Measurements from ENCODE around the gene MIA2.
"Not testable (repeated sequence)": the region's sequence is repeated elsewhere in the genome, so short reads cannot be mapped to it uniquely, and the experiment has no call there.

Gene MIA2

DNA sequence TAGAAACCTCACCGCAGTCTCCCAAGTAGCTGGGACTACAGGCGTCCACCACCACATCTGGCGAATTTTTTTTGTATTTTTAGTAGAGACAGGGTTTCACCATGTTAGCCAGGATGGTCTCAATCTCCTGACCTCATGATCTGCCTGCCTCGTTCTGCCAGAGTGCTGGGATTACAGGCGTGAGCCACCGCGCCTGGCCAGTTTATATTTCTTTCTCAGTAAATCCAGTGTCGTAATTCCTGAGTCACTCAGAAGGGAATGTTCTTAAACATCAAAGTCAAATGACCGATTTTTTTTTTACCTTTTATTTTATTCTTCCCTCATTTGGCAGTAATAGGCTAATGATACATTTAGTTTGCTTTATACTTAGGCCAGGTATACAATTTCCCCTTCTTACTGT is 118.0 kb downstream of the MIA2 start:
- no peak for DNase-seq

DNA sequence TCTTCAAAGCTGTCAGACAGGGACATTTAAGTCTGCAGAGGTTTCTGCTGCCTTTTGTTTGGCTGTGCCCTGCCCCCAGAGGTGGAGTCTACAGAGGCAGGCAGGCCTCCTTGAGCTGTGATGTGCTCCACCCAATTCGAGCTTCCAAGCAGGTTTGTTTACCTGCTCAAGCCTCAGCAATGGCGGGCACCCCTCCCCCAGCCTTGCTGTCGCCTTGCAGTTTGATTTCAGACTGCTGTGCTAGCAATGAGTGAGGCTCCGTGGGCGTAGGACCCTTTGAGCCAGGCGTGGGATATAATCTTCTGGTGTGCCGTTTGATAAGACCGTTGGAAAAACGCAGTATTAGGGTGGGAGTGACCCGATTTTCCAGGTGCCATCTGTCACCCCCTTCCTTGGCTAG is 125.4 kb downstream of the MIA2 start:
- not testable (repeated sequence) for DNase-seq

DNA sequence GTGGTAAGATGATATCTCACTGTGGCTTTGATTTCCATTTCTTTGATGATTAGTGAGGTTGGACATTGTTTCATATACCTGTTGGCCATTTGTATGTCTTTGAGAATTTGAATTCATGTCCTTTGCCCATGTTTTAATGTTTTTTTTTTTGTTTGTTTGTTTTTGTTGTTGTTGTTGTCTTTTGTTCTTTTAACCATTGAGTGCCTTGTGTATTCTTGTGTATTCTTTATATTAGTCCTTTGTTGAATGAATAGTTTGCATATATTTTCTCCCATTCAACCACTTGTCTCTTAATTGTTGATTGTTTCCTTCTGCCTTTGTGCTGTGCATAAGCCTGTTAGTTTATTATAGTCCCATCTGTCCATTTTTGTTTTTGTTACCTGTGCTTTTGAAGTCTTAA is 126.6 kb downstream of the MIA2 start:
- DNase-seq, result no peak

DNA sequence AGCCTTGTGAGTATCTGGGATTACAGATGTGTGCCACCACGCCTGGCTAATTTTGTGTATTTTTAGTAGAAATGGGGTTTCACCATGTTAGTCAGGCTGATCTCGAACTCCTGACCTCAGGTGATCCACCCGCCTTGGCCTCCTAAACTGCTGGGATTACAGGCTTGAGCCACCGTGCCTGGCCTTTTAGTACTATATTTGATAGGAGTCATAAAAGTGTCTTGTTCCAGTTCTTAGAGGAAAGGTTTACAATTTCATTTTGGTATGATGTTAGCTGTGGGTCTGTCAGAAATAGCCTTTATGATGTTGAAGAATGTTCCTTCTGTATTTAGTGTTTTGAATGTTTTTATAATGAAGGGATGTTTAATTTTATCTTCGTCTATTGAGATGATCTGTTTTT is 127.8 kb downstream of the MIA2 start:
- not testable (repeated sequence) for DNase-seq

DNA sequence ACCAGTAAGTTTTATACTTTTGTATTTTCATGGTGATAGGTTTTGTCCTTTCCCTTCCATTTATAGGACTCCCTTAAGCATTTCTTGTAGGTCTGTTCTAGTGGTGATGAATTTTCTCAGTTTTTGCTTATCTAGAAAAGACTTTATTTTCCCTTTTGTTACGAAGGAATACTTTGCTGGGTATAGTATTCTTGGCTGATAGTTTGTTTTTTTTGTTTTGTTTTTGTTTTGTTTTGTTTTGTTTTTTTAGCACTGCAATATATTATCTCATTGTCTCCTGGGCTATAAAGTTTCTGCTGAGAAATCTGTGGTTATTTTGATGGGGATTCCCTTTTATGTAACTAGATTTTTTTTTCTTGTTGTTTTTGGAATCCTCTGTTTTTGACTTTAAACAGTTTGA is 130.8 kb downstream of the MIA2 start:
- no peak for DNase-seq

DNA sequence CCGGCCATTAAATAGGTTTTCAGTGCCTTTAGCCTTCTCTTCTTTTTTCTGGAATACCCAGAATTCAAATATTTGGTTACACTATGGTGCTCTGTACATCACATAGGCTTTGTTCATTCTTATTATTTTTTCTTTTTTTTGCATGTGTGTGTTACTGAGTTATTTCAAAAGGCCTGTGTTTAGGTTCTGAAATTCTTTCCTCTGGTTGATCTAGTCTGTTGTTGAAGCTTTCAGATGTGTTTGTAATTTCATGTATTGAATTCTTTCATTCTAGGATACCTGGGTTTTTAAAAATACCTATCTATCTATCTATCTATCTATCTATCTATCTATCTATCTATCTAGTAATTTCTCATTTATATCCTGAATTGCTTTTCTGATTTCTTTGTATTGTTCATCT is 131.6 kb downstream of the MIA2 start:
- no peak for DNase-seq

DNA sequence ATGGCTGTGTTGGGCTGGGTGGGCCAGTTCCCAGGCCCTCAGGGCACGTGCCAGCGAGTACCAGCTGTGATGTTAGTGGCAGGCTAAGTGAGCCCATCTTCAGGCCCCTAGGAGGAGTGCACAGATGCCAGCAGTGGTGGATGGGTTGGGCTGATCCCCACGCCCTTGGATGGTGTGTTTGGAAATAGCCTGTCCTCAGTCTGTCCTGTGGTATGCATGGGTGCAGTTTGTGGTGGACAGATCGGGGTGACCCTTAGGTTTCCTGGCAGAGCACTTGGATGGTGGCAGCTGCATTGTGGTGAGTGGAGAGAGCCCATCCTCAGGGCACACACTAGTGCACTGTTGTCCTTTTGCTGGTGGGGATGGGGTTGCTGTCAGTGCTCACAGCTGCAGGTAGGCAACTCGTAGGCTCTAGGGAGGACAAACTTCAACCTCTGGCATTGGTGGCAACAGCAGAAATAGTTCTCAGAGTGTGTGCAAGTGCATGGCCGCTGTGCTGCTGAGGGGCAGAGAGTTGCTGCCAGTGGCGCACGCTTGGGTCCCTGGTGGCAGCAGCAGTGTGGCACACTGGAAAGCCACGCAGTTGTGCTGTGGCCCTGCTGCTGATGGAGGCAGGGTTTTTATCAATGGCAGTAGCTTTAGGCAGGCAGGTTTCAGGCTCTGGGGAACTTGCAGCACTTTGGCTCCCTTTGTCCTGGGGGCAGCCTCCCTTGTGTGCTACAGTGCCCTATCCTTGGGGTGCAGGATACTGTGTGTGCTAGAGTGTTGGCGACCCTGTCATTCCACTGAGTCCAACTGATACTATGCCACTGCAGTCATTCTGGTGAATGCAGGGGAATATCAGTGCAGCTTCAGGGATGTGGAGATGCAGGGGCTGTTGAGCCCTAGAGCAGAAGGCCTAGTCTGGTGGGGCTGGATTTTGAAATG is 133.0 kb downstream of the MIA2 start:
- no peak for DNase-seq

DNA sequence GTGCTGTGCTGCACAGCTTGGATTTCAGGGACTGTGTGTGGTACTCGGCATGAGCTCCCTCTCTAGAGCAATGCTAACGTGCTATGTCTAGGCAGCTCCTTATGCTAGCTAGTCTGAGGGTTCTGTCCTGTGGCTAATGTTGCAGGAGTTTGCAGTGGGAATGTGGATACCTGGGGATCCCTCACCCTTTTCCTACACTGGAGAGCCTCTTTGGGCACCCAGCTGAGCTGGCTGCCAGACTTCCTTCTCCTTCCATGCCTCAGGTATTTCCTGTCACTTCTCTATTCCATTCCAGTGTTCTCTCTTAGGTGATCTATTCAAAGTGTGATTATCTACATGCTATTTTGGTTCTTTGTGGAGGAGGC is 133.7 kb downstream of the MIA2 start:
- DNase-seq, result no peak

DNA sequence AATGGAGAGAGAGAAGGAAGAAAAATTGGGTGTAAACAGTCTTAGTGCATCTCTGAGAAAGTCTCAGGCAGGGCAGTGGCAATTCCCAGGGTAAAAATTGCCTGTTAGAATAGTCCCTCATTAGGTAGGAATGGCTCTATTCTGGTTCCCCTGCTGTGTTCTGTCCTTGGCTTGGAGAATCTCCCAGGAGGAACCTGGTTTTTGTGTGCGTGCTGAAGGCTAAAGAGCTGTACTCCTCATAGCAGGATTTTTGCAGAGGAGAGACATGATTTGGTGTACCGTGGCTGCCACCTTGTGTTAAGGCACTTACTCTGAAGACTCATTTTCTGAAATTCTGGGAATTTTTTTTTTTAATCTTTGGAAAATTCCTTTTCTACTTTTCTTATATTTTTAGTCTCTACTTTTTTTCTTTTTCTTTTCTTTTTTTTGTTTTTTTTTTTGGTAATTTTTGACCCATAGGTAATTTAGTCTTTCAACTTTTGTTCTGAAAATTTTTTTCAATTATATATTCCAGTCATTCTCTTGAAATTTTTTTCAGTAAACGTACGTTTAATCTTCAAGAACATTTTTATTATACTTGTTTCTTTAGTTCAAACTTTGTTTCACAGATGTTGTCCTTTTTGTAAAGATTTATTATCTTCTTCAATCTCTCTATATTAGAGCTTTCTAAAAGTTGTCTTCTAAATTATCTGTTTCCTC is 134.7 kb downstream of the MIA2 start:
- peak; percentile 82 for DNase-seq

DNA sequence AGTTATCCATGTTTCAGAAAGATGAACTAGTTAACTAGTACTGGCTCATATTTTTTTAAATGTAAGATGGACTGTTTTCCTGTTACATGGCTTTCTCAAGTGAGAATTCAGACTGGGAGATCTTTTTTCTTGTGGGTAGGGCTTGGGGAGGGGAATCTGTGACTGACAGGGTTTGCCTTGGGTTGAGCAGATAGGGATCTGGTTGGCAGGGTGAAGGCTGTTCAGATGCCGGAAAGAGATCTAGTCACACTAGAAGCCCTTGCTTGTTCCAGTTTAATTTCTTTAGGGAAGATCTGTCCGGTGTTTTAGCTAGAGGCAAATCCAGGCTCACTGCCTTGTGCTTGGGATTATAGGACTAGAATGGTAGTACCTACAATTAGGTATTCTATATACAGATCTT is 135.3 kb downstream of the MIA2 start:
- DNase-seq, result no peak

DNA sequence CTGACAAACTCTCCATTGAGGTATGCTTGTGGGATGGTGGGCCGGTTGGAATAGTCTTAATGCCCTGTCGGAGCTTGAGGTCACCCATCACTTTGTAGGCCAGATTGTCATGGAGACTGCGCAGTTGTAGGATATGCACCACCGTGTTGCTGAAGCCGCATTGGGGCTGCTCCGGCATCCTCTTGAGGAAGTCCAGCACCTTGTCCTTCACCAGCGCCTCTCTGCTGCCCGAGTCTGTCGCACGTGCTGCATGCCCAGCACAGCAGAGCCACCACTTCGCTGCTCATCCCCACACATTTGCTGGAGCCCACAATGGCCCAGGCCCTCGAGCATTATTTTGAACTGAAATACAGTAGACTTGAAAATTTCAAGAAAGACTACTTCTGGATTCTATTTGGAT is 136.7 kb downstream of the MIA2 start:
- no peak for DNase-seq

DNA sequence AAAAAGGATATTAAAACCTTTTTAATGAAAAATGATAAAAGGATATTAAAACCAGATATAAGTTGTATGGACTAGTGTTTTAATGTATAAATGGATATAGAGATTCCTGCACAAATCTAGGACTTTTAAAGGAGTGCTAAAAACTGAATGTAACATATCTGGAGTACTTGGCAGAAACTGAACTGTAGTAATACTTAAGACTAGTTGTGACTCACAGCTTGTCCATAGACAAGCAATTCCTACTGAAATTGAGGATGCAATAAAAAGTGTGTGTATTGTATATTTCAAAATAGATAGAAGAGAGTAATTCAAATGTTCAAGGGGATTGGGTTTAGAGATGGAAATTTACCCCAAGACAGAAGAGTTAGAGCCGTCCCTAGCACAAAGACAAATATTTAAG is 138.9 kb downstream of the MIA2 start:
- no peak for DNase-seq

DNA sequence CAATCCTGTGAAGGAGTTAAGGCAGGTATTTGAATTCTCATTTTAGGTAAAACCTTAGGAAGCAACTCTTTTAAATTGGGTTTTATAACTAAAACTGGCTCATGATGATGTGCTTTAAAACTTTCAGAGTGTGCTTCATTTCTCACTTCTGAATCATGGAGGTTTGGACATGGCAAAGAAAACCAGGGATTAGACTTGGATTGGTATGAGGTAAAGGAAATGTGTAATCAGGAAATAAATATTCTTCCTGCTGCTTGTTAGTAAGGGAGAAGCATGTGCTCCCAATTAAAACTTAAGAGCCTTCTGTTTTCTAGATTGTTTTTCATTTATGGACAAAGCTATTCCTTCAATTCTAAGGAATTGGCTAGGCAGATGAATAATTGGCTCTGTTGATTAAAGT is 141.1 kb downstream of the MIA2 start:
- DNase-seq, result no peak

DNA sequence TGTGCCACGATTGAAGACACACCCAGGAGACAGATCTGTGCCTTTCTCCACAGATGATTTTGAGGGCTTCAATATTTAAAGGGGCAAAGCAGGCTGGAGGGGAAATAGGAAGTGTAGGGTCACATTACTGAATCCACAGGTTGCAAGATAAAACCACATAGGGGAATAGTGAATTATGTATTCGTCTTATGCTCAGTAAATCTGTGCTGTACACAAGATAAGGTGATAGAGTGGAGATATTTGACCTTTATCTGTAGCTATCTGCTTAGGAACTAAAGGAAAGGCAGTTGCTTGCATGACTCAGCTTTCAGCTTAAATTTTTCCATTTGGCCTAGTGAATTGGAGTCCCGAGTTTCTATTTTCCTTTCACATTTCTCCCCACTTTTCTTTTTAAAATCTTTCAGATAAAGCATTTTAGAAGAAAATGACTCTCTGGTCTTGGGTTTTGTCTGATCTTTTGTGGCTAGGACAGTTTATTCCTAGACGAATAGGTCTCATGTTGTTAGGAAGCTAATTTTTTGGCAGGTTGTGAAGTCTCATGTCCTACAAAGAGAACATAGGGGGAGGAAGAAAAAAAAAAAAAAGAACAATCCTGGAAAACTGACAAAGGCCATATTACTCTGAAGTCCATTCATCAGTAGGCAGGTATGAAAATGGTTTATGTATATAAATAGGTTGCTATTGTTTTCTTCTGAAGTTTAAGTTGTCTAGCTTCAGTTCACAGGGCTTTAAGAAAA is 143.1 kb downstream of the MIA2 start:
- no peak for DNase-seq

DNA sequence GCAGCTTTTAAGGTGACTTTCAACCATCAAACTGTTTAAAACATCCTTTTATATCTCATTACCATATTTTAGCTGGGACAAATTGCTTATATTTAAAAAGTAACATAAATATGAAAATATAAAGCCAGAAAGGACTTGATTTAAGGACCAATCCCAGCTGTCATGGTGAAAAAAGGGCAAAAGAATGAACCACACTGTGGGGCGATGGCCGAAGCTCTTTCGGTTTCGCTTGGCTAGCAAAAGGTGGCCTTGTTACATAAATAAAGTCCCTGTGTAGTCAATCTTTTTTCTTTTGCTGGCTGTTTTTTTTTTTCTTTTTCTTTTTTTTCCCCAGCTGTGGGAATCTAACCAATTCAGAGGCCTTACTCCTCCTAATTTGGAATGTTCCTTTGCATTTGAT is 147.7 kb downstream of the MIA2 start:
- DNase-seq, result no peak

DNA sequence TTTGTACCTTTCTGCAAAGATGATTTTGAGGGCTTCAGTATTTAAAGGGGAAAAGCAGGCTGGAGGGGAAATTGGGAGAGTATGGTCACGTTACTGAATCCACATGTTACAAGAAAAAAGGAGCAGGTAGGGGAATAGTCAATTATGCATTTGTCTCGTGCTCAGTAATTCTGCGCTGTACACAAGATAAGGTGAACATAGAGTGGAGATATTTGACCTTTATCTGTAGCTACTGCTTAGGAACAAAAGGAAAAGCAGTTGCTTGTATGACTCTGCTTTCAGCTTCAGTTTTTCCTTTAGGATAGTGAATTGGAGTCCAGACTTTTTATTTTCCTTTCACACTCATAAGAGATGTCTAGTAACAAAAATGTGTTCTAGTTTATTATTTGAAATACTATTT is 148.7 kb downstream of the MIA2 start:
- DNase-seq, result no peak

DNA sequence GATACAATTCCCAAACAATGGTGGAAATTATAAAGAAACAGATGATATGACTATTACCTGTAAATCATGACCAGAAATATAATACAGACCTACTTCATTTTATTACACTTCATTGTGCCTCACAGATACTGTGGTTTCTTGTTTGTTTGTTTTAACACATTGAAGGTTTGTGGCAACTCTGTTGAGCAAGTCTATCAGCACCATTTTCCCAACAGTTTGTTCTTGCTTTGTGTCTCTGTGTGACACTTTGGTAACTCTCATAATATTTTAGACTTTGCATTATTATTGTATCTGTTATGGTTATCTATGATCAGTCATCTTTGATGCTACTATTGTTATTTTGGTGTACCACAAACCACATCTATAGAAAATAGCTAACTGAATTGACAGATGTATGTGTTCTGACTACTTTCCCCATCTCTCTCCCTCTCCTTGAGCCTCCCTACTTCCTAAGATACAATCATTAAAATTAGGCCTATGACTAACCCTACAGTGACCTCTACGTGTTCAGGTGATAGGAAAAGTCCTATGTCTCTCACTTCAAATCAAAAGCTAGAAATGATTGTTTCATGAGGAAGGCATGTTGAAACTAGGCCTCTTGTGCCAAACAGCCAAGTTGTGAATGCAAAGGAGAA is 149.4 kb downstream of the MIA2 start:
- DNase-seq, result no peak

DNA sequence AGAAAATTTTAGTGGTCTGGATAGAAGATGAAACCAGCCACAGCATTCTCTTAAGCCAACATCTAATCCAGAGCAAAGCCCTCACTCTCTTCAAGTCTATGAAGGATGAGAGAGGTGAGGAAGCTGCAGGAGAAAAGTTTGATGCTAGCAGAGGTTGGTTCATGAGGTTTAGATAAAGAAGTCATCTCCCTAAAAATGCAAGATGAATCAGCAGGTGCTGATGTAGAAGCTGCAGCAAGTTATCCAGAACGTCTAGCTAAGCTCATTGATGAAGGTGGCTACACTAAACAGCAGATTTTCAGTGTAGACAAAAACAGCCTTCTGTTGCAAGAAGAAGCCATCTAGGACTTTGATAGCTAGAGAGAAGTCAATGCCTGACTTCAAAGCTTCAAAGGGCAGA is 150.0 kb downstream of the MIA2 start:
- DNase-seq, result no peak

DNA sequence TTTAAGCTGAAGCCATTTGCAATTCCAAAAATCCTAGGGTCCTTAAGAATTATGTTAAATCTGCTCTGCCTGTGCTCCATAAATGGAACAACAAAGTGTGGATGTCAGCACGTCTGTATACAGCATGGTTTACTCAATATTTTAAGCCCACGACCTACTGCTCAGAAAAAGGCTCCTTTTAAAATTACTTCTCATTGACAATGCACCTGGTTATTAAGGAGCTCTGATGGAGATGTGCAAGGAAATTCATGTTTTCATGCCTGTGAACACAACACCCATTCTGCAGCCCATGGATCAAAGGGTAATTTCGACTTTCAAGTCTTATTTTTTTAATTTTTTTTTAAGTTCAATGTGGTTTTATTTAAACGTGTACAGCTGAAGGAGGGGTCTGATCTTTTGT is 150.5 kb downstream of the MIA2 start:
- DNase-seq, result no peak

DNA sequence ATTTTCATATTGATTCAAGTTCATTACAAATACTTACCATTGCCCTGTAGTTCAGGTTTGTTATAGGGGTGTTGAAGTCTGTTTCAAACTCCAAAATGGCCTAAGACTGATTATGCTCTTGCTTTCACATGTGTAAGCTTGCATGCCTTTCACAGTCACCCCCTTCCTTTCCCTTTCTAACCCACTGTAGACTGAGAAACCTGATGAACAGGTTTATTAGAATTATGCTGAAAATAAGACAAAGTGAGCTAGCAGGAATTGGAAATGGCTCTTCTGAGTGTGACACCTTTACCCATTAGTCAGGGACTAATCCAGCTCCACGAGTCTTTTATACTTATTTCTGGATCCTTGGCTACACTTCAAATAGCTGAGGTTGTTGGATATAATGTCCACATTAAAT is 159.6 kb downstream of the MIA2 start:
- no peak for DNase-seq

DNA sequence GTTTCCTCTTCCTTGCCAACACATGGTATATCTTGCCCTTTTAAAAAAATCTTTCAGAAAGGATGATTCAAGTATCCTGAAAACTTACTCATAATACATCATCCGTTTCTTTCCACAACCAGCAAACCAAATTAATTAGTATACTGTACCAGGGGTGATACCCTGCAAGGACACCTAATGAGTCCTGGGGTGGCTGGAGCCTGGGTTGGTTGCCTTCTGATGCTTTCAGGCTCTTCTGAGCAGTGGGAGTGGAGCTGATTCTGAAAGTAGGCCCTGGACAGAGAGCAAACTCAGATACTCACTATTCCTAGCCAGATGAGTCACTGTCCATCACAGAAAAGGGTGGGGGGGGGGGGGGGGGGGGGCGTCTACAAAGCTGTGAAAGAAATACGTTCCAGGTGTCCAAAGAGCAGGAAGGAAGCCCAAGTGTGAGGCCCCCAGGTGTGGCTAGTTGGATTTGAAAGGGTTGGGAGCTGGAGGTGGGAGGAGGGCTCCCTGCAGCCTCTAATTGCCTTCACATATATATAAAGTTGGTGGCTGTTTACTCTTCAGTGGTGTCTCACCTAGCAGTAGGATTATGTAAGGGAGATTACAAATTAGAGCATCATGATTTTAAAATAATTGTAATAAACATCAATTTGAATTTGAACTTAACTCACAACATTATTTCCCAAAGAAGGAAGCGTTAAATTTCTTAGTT is 162.0 kb downstream of the MIA2 start:
- DNase-seq, result no peak

DNA sequence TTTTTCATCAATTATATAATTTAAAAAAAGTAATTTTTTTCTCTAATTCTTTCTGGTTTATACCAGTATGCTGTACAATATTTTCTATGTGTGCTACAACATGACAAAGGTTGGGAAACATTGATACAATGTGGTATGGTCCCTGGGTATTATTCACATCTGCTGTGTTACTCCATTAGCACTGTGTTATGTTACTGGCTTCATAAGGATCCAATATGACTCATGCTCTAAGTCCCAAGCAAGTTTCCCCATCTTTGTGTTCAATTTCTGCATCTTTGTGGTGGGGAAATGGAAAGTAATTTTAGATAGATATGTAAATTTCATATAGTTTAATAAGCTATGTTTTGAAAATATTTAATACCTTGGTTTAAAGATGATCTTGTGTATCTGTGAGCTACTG is 162.7 kb downstream of the MIA2 start:
- DNase-seq, result peak; percentile 2

DNA sequence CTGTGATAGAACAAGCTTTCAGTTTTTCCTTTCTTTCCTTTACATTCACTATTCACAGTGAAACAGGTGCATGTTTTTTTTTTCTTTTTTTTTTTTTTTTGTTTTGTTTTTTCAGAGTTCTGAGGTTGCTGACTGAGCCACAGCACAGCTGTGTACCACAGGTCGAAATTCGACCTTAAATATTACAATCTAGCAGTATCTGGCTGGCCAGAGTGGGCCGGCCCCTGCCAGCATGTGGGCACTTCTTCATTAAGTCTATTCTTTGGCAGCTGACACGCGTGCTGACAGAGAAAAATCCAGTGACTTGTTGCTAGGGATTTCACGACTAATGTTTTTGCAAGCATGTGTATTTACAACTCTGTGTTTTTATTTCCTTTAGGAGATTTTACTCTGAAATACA is 164.7 kb downstream of the MIA2 start:
- peak; percentile 37 for DNase-seq
